C1 segment of cervical spinal cord (tissue), 14 donors: ENCODE measurements around the gene HERC3.

Source experiments
- DNase-seq, 14 donors: peaks; one replicate each; lab custom pipeline; 2025; lab: John Stamatoyannopoulos, UW

Gene HERC3

GRCh38 chr4:88713782-88714181 is 121.5 kb downstream of the HERC3 start:
- no peak for DNase-seq

DNA sequence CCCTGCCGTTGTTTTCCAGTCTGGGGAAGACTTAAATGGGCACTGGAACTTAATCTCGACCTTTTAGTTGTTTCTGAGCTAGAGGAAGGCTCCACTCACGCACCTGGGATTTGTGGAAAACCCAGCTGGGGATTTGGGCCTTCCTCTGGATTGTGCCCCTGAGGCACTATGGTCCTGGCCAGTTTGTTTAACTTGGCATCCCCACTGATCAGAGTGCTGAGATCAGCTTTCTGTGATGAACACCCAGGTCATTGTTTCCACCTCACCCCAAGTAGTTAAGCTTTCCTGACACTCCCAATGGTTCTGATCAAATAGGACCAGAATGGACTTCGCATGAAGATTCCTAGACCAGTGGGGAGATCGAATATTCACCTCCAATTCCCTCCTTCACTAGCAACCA is 125.8 kb downstream of the HERC3 start:
- no peak for DNase-seq

GRCh38 chr4:88719381-88719780 is 127.1 kb downstream of the HERC3 start:
- DNase-seq: no peak

- peak in 1 of 14 donors; percentile 39 for DNase-seq
Observed at GRCh38 chr4:88720451-88721428, 128.5 kb downstream of the HERC3 start.

DNA sequence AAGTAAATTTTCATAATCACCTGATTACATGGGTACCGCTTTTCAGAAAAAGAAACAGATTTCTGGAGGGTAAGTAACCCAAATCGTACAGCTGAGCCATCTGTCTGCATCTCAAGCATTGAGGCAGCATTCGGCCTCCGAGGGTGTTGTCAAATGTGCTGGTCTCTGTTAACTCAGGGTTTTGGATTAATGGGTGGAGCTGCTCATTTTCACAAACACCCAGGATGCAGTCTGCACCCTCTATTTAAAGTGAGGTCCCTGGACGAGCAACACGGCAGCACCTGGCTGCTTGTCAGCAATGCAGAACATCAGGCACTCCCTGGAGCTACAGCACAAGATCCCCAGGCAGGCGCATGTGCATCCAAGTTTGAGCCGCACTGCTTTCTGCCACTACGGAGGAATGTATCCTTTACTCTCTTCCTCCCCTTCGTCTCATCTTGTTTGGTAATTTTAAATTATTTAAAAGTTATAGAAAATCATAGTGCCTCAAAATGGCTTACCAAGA is 130.0 kb downstream of the HERC3 start:
- peak in 1 of 14 donors; percentile 28 for DNase-seq

DNA sequence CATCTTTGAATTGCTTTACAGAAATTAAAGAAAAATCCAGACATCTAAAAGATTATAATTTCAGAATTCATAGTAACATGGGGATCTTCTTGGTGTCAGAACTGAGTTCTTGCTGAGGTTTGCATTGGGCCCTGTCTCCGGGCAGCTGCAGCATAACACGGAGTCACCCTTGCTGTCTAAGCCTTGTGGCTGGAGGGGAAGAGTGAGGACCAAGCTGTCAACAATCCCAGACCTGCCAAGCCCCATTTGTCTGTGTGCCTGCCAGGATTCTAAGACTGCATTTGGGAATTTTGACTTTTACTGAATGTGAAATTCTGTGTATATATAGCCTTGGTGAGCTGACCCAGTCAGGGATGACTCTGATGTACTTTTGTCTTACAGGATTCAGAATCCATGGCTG is 130.5 kb downstream of the HERC3 start:
- DNase-seq: peak in 1 of 14 donors; percentile 44

- peak in 1 of 14 donors; percentile 28 for DNase-seq
Observed at GRCh38 chr4:88724406-88724805, 132.1 kb downstream of the HERC3 start.

GRCh38 chr4:88725143-88725542 is 132.9 kb downstream of the HERC3 start:
- DNase-seq: no peak

DNA sequence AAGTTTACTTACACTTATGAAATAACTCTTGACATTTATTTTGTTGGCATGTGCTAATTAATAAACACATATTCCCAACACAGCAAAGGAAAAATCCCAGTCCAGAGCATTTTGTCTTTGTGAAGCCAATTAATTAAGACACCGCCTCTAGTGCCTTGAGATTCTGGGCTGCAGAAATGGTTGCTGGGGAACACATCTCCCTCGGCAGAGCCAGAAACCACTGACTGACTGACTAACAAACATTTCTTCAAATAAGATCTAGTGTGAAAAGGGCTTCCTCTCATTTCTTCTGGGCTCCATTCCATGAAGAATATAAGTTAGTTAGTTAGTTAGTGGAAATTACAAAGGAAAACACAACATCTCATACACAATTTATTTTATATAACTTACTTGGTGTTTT is 133.7 kb downstream of the HERC3 start:
- no peak for DNase-seq

- peak in 8 of 14 donors; percentile 14 to 46 (median 28) for DNase-seq
Observed at GRCh38 chr4:88728146-88728545, 135.9 kb downstream of the HERC3 start.

GRCh38 chr4:88729146-88729760 is 137.0 kb downstream of the HERC3 start:
- peak in 1 of 14 donors; percentile 26 for DNase-seq

- no peak for DNase-seq
Observed at GRCh38 chr4:88730811-88731210, 138.5 kb downstream of the HERC3 start.

GRCh38 chr4:88731381-88731780 is 139.1 kb downstream of the HERC3 start:
- DNase-seq: no peak

DNA sequence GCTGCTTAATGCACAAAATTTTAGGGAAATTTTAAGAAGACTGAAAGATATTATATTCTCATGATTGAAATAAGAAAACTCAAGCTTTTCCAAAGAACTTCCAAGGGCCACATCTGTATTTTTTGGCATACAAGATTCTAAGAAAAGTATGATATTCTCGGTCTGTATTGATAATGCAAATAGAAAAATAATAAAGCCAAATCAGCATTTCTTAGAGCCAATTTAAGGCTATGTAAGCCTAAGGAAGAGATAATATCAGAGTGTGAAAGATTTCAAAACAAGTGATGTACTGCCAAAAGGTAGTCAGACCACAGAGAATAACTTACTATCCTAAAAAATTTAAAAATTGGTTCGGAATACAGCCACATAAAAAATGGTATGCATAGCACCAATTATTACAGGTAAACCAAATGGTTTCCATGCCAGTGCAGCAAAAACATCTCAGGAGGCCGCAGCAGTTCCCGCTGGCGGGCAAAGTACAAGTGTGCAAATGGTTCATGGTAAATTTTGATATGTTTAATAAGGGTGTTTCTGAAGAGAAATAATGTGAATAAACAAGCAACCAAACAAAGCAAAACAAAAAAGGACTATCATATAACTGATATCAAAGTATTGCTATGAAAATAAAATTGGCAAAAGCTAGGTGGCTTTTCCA is 140.6 kb downstream of the HERC3 start:
- no peak for DNase-seq

GRCh38 chr4:88734403-88734949 is 142.2 kb downstream of the HERC3 start:
- no peak for DNase-seq

- no peak for DNase-seq
Observed at GRCh38 chr4:88735564-88735963, 143.3 kb downstream of the HERC3 start.

- no peak for DNase-seq
Observed at GRCh38 chr4:88736264-88736663, 144.0 kb downstream of the HERC3 start.

- DNase-seq: peak in 1 of 14 donors; percentile 57
Observed at GRCh38 chr4:88737307-88737941, 145.1 kb downstream of the HERC3 start.

DNA sequence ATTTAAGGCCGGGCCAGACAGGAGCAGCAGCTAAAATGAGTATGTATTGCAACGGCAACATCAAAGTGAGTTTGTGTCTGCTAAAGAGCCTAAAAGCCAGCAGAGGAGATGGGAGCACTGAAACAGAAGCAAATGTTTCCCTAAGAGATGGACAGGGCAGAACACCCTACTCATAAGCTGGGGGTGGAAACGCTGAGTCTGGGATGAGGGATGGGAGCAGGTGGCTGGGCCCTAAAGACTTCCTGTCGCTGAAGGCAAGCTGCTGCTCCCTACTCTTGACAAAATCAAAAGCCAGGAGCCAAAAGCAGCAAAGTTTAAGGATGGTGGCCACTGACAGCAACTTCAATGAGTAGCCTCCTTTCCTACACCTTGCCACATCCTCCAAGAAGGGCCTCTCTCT is 145.9 kb downstream of the HERC3 start:
- peak in 1 of 14 donors; percentile 45 for DNase-seq

DNA sequence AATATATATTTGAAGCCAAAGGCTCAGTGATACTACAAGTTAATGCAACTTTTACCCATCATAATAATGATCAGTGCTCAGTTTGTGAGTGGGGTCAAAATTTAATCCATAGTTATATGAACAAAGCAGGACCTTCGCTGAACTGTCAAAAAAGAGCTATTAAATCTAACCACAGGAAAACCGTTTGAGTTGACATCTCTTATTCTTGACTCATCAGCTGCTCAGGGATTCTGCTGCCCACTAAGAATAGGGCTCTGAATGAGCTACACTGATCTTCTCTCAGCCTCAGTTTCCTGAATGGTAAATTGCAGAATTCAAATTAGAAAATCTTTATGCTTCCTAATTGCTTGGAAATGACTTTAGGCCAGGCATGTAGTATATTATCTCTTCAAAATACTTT is 150.3 kb downstream of the HERC3 start:
- no peak for DNase-seq

- no peak for DNase-seq
Observed at GRCh38 chr4:88743696-88744095, 151.4 kb downstream of the HERC3 start.
